ENCODE measurements around the gene DPT.

Gene DPT

DNA sequence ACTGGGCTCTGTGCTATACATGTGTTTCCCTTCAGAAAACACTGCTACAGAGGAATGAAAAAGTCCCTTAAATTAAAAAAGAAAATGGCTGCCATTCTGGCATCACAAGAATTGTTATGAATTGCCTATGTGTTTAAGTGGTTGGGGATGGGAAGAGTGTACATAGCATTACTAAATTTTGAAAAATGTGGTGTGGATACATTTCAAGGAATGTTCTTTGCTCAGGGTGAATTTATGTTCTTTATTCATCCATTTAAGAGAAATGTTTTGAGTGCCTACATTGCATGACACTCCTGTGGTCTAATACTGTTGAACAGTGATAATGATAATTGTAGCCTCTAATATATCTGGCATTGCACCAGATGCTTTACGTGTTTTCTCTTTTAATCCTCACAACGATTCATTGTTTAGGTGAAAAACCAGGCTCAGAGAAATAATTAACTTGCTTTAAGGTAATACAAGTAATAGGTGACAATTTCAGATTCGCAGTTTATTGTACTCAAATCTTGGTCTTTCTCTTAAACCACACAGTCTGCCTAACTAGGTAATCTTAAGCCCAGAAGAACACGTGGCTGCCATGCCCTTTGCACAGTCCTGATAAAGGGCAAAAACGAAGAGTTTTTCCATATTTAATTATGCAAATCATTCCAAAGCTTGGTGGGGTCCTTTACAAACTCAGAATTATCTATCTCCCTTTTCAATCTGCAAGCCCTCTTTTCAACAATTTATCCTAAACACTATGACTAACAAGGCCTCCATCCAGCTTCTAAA is 31.5 kb downstream of the DPT start:
- no peak for DNase-seq

DNA sequence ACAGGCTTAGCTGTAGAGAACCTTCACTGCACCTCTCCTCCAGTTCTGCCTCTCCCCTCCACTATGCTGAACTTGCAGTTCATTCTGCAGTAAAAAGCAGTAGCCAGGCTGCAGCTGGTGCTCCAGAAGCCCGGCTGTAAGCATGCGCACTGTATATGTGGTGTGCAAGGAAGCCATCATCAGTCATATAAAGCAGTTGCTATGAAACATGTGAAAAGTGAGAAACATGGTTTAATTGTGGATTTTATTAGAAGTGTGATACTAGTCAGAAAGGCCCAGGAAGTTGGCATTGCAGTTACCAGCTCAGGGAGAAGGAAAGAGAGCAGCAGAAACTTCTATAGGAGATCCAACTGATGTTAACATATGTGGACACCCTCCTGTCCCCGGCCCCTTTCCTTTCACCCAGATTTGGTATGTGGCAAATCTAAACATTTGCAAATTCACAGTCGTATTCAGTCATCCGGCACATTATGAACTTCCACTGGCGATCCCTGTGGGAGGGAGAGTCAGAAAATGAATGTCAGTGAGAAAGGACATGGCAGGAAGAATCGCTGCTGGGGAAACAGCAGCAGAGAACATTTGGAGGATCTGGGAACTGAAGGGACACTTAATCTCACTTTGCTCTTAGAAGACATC is 32.8 kb downstream of the DPT start:
- no peak for DNase-seq

DNA sequence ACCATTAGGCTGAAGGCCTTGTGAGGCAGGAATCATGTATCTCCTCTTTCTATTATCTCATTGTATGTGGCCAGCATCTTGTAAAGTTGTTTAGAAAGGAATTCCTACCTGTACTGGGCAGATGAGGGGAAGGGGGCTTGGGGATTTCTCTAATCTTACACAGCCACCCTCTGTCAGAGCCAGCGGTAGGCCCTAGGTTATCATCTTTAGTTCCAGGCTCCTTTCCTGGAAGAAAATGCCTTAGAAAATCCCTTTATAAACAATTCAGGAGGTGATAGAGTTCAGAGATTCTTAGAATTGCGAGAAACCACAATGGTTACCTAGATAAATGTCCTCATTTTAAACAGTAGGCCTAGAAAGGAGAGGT is 35.2 kb downstream of the DPT start:
- DNase-seq: no peak

DNA sequence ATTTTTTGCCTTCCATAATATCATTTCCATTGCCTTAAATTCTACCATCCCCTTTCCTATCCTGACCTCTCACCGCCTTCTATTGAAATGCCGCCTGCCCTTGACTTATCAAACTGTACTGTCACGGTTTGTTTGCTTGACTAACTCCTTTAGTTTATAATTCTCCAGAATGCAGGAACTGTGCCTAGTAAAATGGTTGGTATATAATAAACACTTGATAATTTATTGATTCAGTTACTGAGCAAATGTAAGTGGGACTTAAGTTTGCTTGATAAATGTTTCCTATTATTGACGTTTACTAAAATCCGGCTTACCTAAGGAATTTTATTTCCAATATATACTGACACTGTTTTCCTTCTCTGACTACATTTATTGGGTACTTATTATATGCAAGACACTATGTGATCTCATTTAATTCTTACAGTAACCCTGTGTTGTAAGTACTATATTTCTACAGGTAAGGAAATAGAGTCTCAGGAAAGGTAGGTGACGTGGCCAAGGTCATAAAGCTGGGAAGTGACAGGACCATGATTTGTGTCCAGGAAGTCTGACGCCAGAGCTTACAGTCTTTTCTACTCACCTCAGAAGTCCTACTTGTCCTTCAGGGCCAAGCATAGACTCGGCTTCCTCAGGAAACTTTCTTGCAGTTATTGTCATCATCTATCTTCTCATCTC is 35.7 kb downstream of the DPT start:
- no peak for DNase-seq

DNA sequence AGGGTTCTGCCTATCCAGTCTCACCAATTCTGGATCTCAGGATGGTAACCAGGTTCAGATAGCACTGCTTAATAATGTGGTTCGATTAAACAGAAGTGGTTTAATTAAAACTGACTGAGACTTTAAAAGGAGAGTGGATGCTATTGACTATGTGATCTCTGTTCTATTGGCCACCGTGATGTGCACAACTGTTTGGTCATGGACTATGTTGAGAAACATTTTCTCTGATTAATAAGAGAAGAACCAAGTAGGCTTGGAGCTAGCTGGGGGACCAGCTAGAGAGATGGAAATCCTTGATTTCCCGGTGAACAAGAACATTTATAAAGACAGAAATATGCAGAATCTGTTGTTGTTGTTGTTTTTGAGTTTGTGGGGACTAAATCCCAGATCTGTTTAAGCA is 36.5 kb downstream of the DPT start:
- DNase-seq: no peak

DNA sequence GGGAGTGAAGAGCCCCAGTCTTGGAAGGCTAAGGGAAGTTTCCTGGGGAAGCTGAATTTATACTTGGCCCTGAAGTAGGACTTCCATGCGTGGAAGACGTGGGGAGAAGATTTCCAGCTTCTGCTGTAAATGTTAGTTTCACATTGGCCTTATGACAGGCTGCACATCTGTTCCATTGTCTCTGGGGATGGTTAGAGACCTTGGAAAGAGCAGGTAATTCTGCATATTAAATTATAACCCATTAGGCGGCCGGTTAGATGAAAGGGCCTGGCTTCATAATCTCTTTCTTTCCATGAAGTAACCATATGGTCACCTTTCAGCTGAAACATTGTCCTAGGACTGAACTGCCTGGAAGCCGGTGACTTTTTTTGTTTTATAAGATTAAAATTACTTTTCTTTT is 37.5 kb downstream of the DPT start:
- no peak for DNase-seq

DNA sequence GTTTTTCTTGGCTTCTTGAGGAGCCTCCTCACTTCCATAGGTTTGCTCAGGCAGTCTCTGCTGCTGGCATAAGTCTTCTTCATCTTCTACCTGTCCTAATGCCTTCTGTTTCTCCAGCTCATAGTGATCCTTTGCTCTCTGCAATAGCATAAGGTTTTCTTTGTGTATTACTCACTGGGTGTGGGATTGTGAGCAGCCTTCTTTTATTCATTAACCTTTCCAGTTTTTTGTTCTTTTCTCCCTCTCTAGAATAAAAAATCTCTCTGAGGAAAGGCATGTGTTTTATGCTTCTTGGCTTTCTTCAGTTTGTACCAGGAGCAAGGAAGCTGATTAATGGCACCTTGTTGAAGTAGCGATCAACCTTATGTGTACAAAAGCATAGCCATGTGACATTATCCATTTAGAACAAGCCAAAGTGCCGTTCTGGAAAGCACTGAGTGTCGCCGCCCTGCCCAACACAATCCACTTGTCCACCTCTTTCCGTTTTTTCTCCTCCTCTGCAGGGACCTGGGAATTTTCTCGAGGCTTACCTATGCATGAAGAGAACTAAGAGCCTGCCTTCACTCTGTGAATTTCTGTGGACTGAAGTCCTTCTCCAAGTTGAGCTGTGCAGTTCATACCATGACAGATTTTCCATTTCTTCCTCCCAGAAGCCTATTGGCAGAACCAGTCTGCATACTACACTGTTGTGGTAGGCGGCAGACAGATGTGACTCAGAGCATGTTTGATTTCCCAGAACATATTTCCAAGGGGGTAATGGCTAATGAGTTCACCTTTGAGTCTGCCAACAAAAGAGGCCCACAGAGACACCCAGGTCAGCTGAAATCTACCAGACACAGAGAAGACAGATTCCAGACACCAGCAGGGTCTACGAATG is 39.0 kb downstream of the DPT start:
- no peak for DNase-seq

DNA sequence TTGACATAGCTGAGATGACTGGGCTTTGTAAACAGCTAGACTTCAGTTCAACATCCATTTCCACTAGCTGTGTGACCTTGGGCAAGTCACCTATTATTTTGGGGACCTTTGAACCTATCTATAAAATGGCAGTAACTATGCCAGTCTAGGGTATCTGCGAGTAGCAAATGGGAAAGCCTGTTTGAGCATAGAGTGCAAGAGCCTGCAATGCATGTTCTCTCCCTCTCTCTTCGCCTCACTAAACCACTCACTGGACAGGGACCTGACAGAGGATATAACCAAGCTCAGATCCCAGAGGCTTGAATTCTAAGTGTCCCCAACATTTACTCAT is 39.7 kb downstream of the DPT start:
- no peak for DNase-seq

DNA sequence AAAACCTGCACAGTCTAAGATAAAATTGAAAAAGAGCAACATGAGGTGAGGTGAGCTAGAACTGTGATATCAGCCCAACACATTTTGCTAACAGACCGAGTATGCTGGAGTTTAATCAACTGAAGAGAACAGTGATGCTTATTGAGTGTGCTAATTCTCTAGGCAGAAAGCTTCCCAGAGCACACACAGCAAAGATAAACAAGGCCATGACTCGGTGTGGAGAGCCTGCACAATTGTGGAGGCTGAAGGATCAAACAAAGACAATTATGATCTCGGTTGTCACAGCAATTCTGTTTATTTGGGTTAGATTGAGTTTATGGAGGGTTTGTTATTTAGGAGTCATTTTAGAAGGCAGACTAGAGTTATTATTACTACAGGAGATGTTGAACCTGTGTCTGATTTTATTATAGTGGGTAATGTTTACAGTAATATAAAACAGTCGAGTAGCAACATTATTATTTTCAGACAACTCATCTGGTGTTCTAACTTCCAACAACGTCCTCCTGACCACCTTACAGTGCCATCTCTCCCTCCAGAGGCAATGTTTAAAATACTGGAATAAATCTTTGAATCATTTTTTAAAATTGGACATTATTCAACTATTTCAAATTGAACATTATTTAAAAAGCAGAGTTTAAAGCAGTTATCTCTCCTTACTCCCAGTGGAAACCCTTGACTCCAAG is 40.2 kb downstream of the DPT start:
- DNase-seq: peak; percentile 58

DNA sequence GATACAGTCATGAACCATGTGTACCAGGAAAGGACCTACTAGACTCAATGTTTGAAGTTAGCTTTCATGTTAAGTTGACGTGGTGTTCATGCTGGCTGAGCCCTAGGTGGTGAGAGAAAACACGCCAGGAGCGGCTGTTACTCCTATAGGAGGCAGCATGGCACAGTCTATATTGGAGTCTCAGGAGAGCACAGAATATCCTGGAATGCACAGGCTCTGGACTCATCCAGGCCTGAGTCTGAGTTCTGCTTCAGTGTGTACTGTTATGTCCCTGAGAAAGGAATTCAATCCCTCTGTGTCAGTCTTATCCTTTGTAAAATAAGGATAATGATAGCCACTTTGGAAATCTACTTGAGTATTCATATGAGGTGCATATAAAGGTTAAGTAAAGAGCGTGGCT is 41.2 kb downstream of the DPT start:
- peak; percentile 40 for DNase-seq

DNA sequence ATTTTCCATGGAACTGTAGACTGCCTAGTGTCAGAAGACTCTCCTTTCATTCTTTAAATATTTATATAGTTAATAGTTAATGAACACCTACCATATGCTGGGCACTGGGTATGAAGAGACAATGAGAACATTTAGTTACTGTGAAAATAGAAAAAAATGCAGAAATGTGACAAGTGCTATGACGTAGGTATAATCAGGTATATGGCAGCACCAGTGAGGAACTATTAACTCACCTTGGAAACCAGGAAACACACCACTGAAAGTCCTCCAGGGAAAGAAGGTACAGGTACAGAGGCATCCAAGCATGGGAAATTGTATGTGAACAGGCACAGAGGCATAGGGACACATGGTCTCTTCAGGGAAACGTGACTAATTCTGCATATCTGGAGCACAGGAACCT is 42.3 kb downstream of the DPT start:
- peak; percentile 91 for DNase-seq

DNA sequence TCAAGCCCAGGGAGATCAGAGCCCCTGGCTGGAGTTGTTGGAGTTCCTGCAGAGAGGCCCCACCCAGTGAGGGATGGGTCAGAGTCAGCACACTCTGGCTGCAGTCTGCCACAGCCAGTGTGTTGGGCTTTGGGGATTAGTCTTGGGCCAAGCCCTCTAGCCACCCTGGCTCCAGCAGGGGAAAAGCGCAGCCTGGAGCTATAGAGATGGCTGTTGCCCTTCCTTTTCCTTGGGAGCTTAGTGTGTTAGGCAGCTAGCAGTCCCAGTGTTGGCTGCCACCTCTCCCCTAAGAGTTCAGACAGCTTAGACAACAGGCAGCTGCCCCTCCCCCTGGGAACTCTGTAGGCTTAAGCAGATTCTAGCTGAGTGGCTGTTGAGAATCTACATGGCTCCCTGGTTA is 45.1 kb downstream of the DPT start:
- no peak for DNase-seq

DNA sequence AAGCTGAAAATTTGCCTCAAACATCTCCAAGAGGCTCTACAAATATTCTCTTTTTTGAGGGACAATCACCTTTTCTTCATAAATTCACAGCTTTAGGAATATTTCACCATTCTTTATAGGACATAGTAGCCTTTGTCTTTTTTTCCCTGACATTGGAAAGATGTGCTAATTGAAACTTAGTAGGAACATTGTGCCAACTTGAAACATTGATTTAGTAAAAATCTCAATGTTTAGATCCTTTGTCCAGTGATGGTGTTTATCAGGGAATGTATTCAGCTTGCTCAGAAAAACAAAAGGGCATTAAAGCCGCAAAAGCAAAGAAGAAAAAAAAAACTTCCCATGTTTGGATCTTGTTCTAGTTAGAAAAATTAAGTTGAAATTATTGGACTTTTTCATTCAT is 52.1 kb downstream of the DPT start:
- no peak for DNase-seq

DNA sequence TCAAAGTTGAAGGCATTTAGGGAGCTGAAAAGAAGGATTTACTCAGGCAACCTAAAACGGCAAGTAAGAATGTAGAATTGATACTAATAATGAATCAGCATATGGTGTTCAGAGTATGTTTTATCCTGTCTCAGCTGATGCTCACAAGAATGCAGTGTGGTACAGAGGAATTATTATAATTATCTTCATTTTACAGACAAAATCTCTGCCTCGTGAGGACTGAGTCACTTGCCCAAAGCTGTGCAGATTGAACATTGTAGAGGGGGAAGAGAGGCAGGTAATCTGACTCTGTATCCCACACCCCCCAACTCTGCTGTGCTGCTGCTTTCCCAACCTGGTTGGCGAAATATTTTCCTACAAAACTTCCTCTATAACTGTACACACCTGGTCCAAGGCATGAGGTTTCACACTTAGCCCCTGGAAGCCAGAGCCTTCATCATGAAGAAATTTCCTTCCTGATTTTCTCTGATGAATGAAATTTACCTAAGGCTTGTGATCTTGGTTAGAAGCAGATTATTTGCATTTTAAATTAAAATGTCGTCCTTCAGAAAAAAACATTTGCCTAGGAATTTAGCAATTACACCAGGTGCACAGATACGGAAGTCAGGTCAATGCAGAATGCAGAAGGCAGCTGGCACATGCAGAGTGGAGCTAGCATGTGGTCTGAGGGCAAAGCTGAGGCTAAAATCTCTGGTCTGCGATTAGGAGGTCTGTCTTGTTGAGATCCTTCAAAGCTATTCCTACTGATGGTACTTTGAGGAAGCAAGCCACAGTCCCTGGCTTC is 52.8 kb downstream of the DPT start:
- DNase-seq: no peak

DNA sequence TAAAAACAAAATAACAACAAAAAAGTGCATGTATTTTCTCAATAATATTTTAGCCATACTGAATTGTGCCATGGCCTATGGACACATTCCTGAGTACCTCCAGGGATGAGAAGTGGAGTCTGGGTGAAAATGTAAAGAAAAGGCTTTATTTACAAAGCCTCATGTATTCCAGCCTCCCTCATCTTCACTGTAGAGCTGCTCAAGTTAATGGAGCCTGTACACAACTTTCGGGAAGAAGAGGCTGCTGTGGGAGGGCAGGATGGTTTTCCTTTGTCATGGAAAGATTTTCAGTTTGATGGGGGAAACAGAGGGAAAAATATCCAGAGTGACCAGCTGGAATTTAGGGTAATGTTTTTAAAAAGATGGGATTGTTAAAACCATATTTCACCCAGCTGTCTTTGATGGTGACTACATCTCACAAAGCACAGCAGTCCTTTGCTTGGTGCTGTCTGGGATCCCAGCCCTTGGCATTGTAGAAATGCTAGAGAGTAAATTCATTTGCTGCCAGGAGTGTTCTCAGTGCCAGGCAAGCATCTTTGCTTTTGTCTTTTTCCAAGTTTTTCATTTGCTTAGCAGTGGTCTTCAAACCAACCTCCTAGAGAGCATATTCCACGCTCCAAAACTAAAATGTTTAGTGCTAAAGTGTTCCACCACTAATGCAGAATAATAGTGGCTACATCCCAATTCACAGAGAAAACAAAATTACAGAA is 54.9 kb downstream of the DPT start:
- no peak for DNase-seq

DNA sequence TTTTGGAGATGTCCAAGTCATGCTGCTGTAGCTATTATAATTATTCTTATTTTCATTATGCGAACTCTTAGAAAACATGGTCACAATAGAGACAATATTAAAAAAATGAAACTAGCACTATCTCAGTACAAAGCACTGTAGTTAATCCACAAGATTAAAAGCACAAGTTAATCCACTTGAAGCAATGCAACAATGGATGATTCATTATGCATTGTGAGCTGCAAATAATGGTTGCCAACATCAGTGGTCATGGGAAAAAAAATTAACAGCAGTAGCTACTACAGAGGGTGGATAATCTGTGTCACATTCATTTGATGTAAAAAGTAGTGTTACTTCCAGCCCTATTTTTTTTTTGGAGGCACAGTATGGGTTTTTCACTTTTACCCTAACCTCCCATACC is 56.7 kb downstream of the DPT start:
- peak; percentile 14 for DNase-seq

DNA sequence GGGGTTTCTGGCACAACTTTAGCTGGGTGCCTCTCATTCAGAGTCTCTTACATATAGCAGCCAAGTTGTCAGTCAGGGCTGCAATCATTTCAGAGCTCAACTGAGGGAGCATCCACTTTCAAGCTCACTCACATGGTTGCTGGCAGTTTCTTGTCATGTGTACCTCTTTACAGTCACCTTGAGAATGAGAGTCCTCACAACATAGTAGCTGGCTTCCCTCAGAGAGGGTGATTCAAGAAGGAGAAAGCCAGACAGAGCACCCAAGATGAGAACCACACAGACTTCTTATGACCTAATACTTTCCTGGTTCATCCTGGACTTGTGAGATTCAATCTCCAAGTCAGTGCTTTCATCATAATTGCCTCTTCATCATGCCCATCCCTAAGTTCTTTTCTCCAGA is 57.2 kb downstream of the DPT start:
- DNase-seq: no peak

DNA sequence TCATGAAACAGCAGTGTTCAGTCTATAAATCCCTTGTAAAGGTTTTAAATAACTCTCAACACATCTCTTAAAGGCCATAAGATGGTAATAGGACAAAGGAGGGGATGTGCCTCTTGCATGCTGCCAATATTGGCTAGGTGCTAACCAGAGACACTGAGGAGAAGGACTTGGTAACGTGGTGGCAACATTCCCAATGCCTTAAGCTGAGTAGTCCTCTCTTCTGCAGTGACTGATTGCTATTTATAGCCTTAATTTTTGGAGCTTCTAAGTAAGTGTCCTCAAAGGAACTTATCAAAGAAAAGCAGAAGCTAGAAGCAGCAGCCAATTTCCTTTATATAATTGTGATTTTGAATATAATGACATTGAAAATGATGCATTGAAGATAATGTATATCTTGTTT is 63.0 kb downstream of the DPT start:
- no peak for DNase-seq

DNA sequence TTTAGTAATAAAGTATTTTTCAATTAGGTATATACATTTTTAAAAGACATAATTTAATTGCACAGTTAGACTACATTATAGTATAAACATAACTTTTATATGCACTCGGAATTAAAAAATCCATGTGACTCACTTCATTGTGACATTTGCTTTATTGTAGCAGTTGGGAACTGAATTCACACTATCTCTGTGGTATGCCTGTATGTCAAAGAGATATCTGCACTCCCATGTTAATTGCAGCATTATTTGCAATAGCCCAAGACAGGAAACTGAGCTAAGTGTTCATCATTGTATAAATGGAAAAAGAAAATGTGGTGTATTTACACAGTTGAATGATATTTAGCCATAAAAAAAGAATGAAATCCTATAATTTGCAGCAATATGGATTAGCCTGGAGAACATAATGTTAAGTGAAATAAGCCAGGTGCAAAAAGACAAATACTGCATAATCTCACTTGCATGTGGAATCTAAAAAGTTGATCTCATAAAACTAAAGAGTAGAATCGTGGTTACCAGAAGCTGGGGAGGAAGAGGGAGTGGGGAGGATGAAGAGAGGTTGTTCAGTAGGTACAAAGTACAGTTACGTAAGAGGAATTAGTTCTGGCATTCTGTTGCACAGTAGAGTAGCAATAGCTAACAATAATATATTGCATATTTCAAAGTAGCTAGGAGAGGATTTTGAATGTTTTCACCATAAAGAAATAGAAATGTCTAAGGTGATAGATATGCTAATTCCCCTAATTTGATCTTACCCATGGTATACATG is 64.8 kb downstream of the DPT start:
- DNase-seq: no peak

DNA sequence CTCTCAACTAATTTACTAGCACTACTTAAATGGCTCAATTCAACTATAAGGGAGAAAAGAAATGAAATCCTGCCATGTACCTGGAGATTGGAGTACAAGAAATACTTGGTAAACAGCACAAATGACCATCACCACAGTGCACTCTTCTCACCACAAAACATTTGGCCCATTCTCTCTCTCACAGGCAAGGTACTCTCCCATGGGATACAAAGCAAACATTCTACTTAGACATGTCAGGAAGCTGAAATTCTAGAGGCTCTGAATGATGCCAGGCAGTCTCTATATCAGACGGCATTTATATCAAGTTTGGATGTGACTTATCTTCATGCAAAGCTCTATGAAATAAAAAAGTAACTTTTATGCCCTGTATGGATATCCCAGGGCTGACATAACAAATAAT is 72.5 kb downstream of the DPT start:
- no peak for DNase-seq
